Caco-2 (cell line): ENCODE data around the gene SLAMF1. TPM values are rescaled to one million over a fixed set of nuclear protein-coding genes. Genes with fewer than 3 reads are reported as not detected.

Experiments used
- BruUV-seq: library from RNA; stranded (reverse); fragments of 400-500 nt; replicated peaks from 2 replicates; lab custom pipeline; 2021; lab: Mats Ljungman, UMichigan
- CTCF ChIA-PET: fragments of 300-600 bp; sonication (Branson Sonifier 250); formaldehyde crosslinking; loops from one replicate; lab custom pipeline; 2022; ENCODE audit warnings: antibody characterized with exemption; lab: Charles Lee
- POLR2A ChIA-PET: fragments of 300-600 bp; sonication (Branson Sonifier 250); formaldehyde crosslinking; loops from one replicate; lab custom pipeline; 2022; ENCODE audit warnings: antibody characterized with exemption; lab: Charles Lee
- DNase-seq, 2 experiments: peaks; one replicate each; pipeline versions ENCODE4 v3.0.0 to v3.0.0-alpha.2; 2020 to 2022
- H3K27me3 ChIP-seq: replicated peaks from 2 replicates; pipeline ENCODE4 v1.6.0; 2011; ENCODE audit warnings: low read length; ENCODE audit not compliant: control insufficient read depth, insufficient read depth
- H3K36me3 ChIP-seq: 2 replicates; pipeline ENCODE4 v1.5.1; 2011; ENCODE audit warnings: low read length; ENCODE audit not compliant: control insufficient read depth, insufficient read depth
- H3K4me1 ChIP-seq: fragments of 250-450 bp; sonication (Bioruptor Pico); 2 replicates; pipeline ENCODE4 v1.5.1; 2020; ENCODE audit warnings: mild to moderate bottlenecking
- H3K4me3 ChIP-seq: 2 replicates; pipeline ENCODE4 v1.5.1; 2011; ENCODE audit warnings: low read depth, mild to moderate bottlenecking, control low read depth, low read length
- H3K9me3 ChIP-seq: fragments of 250-450 bp; sonication (Bioruptor Pico); 2 replicates; pipeline ENCODE4 v1.5.1; 2020; ENCODE audit warnings: mild to moderate bottlenecking, moderate library complexity
- H3K27ac Mint-ChIP-seq: one replicate; pipeline ENCODE4 v1.8.0; 2022; ENCODE audit warnings: mixed read lengths; ENCODE audit not compliant: unreplicated experiment
- H3K27me3 Mint-ChIP-seq: one replicate; pipeline ENCODE4 v1.8.0; 2022; ENCODE audit warnings: mixed read lengths; ENCODE audit not compliant: insufficient read depth, unreplicated experiment
- H3K36me3 Mint-ChIP-seq: one replicate; pipeline ENCODE4 v1.8.0; 2022; ENCODE audit warnings: mild to moderate bottlenecking, mixed read lengths; ENCODE audit not compliant: insufficient read depth, unreplicated experiment
- H3K4me1 Mint-ChIP-seq: one replicate; pipeline ENCODE4 v1.8.0; 2022; ENCODE audit warnings: low read depth, mixed read lengths; ENCODE audit not compliant: unreplicated experiment
- H3K4me3 Mint-ChIP-seq: one replicate; pipeline ENCODE4 v1.8.0; 2022; ENCODE audit warnings: mild to moderate bottlenecking, moderate library complexity, mixed read lengths; ENCODE audit not compliant: unreplicated experiment
- H3K9me3 Mint-ChIP-seq: one replicate; pipeline ENCODE4 v1.8.0; 2022; ENCODE audit warnings: mixed read lengths; ENCODE audit not compliant: unreplicated experiment
- CTCF ChIP-seq, 2 experiments: fragments of 200-600 bp in 1 of 2; IDR thresholded peaks; 1 replicate in 1 of 2; 2 replicates in 1 of 2; pipeline versions ENCODE4 v1.5.1 to v1.8.0; 2011 to 2022; ENCODE audit warnings: antibody characterized with exemption in 1 of 2, control low read depth in 1 of 2, inconsistent platforms in 1 of 2, low read depth in 1 of 2, low read length in 1 of 2, mild to moderate bottlenecking in 1 of 2, moderate library complexity in 1 of 2; ENCODE audit not compliant: insufficient read depth in 1 of 2, severe bottlenecking in 1 of 2, unreplicated experiment in 1 of 2
- intact Hi-C: fragments of 100-400 bp; cut with micrococcal nuclease; formaldehyde crosslinking; loops from one replicate; pipeline ENCODE4 v1.10.0; 2022; ENCODE audit not compliant: unreplicated experiment
- total RNA-seq: library from RNA; stranded (reverse); gene quantifications from 2 replicates; pipeline ENCODE4 v1.2.3, GENCODE V29; 2022

SLAMF1 gene
- total RNA-seq, 1 experiment from 2014 or later: not detected

GRCh38 chr1:160644399-160644798 lies 2.4 kb downstream of the SLAMF1 start:
- Histone ChIP-seq H3K36me3 (no peaks in the 10 kb centered on the region), H3K4me3 (no peak overlapping the region), H3K27me3 (no peaks in the 10 kb centered on the region), H3K4me1 (peaks cover 21% of the 10 kb centered on the region), H3K9me3 (no peaks in the 10 kb centered on the region)
- CTCF ChIA-PET: no interaction called here
- Mint-ChIP-seq H3K27ac (no peak overlapping the region), H3K4me3 (no peak overlapping the region), H3K9me3 (no peaks in the 10 kb centered on the region), H3K36me3 (no peaks in the 10 kb centered on the region), H3K27me3 (no peaks in the 10 kb centered on the region), H3K4me1 (peaks cover 18% of the 10 kb centered on the region)
- intact Hi-C loops: no loop called here
- no peak for TF ChIP-seq CTCF (IDR thresholded peaks at IDR 0.05; ENCODE audit: insufficient read depth in 1 of 2, low read depth in 1 of 2, low read length in 1 of 2, severe bottlenecking in 1 of 2, unreplicated experiment in 1 of 2)
- no TSS peak for BruUV-seq
- no peak for DNase-seq
- POLR2A ChIA-PET: no interaction called here

- H3K27ac Mint-ChIP-seq: no peak overlapping the region
- Histone ChIP-seq H3K9me3 (no peaks in the 10 kb centered on the region), H3K36me3 (no peaks in the 10 kb centered on the region), H3K27me3 (no peaks in the 10 kb centered on the region), H3K4me3 (no peak overlapping the region), H3K4me1 (peaks cover 33% of the 10 kb centered on the region)
- ChIA-PET POLR2A (no interaction called here), CTCF (no interaction called here)
- BruUV-seq: no TSS peak
- no peaks in the 10 kb centered on the region for H3K36me3 Mint-ChIP-seq
- H3K9me3 Mint-ChIP-seq: no peaks in the 10 kb centered on the region
- intact Hi-C loops: no loop called here
- peaks cover 29% of the 10 kb centered on the region for H3K4me1 Mint-ChIP-seq
- H3K27me3 Mint-ChIP-seq: no peaks in the 10 kb centered on the region
- no peak for DNase-seq
- no peak overlapping the region for H3K4me3 Mint-ChIP-seq
- TF ChIP-seq CTCF (IDR thresholded peaks at IDR 0.05; ENCODE audit: insufficient read depth in 1 of 2, low read depth in 1 of 2, low read length in 1 of 2, severe bottlenecking in 1 of 2, unreplicated experiment in 1 of 2): no peak
Observed at GRCh38 chr1:160643138-160643537, 3.7 kb downstream of the SLAMF1 start.

GRCh38 chr1:160642281-160642644 lies 4.6 kb downstream of the SLAMF1 start:
- no peaks in the 10 kb centered on the region for H3K27me3 ChIP-seq
- H3K4me3 ChIP-seq: no peak overlapping the region
- H3K9me3 Mint-ChIP-seq: no peaks in the 10 kb centered on the region
- H3K4me1 Mint-ChIP-seq: peaks cover 38% of the 10 kb centered on the region
- H3K36me3 ChIP-seq: no peaks in the 10 kb centered on the region
- H3K4me1 ChIP-seq: peaks cover 41% of the 10 kb centered on the region
- CTCF ChIA-PET: no interaction called here
- no peaks in the 10 kb centered on the region for H3K27me3 Mint-ChIP-seq
- H3K27ac Mint-ChIP-seq: no peak overlapping the region
- intact Hi-C loops: no loop called here
- no peak for TF ChIP-seq CTCF (IDR thresholded peaks at IDR 0.05; ENCODE audit: insufficient read depth in 1 of 2, low read depth in 1 of 2, low read length in 1 of 2, severe bottlenecking in 1 of 2, unreplicated experiment in 1 of 2)
- H3K4me3 Mint-ChIP-seq: no peak overlapping the region
- no TSS peak for BruUV-seq
- no peaks in the 10 kb centered on the region for H3K36me3 Mint-ChIP-seq
- no peaks in the 10 kb centered on the region for H3K9me3 ChIP-seq
- no peak for DNase-seq
- POLR2A ChIA-PET: no interaction called here
